ENCODE results near the gene ARID5B.

The ARID5B gene

DNA sequence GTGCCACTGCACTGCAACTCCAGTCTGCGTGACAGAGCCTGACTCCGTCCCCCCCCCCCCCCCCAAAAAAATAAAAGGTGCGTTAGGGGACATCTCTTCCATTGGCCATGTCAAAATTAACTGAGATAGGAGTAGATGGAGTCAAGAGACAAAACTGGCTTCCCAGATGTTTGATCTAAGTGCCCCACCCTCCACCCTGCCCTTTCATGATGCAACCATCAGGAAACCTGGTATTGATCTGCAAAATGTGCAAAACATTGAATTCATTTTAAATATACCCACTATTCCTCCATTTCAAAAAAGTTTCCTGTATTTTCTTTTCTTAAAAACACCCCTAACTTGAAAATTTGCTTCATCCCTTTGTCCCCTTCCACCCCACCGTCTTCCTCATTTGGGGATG is 17.5 kb downstream of the ARID5B start:
- no peaks in the 10 kb centered on the region for H3K4me1 ChIP-seq (ENCODE audit: control insufficient read depth, insufficient read depth, low read length)
- no peaks in the 10 kb centered on the region for H3K9me3 ChIP-seq (ENCODE audit: control insufficient read depth, low read length)
- no peaks in the 10 kb centered on the region for H3K36me3 ChIP-seq (ENCODE audit: control insufficient read depth, insufficient read depth, low read length)
- no peak overlapping the region for H3K4me3 ChIP-seq (ENCODE audit: insufficient read depth, low read depth, low read length)
- no peak overlapping the region for H3K27ac ChIP-seq (ENCODE audit: insufficient read depth, low read depth, low read length, poor library complexity, severe bottlenecking)
- 89 to 100% methylated on average over 2 to 4 of the region's 4 CpGs for WGBS, 2 experiments
- no peaks in the 10 kb centered on the region for H3K27me3 ChIP-seq (ENCODE audit: control insufficient read depth, insufficient read depth, low read length, poor library complexity, severe bottlenecking)

DNA sequence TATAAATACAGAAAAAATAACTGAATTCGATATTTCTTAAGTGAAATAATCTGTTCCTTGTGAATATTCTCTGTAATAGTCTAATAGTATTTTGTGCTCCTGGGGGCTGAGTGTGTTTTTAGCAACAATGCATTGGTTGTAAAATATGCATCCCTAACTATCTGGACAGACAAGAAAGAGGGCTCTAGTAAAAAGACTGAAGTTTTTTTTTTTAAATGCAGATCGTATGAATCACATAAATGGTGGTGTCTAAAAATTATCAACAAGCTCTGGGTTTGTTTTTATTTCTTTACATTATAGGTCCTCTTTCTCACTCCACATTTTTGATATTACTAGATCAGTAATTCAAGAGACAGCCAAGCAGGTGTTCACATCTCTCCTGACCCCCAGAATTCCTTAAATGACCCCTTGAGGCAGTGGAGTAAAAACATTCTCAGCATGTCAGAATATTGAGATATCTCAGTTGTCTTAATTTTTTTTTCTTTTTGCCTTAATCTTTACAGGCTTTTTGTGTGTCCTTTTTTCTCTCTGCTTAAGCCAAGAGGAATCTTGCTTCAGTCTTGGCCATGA is 18.2 kb downstream of the ARID5B start:
- Histone ChIP-seq H3K36me3 (ENCODE audit: control insufficient read depth, insufficient read depth, low read length) (no peaks in the 10 kb centered on the region), H3K4me3 (ENCODE audit: insufficient read depth, low read depth, low read length) (no peak overlapping the region), H3K9me3 (ENCODE audit: control insufficient read depth, low read length) (no peaks in the 10 kb centered on the region), H3K27me3 (ENCODE audit: control insufficient read depth, insufficient read depth, low read length, poor library complexity, severe bottlenecking) (no peaks in the 10 kb centered on the region), H3K4me1 (ENCODE audit: control insufficient read depth, insufficient read depth, low read length) (no peaks in the 10 kb centered on the region), H3K27ac (ENCODE audit: insufficient read depth, low read depth, low read length, poor library complexity, severe bottlenecking) (no peak overlapping the region)
- WGBS, 2 experiments = 96 to 100% methylated on average over 1 to 2 of the region's 2 CpGs

DNA sequence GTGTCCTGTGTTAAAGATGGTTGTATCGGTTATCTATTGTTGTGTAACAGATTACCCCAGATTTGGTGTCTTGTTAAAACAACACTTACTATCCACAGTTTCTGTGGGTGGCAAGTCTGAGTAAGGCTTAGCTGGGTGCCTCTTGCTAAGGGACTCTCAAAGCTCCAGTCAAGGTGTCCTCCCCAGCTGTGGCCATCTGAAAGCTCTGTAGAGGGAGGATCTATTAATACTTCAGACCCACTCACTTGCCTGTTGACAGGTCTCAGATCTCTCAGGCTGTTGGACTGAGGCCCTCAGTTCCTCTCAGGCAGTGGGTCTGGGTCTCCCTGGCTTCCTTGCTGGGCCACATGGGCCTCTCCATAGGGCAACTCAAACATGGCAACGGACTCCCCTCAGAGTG is 19.6 kb downstream of the ARID5B start:
- no peaks in the 10 kb centered on the region for H3K9me3 ChIP-seq (ENCODE audit: control insufficient read depth, low read length)
- H3K4me3 ChIP-seq (ENCODE audit: insufficient read depth, low read depth, low read length) = no peak overlapping the region
- no peaks in the 10 kb centered on the region for H3K36me3 ChIP-seq (ENCODE audit: control insufficient read depth, insufficient read depth, low read length)
- no peaks in the 10 kb centered on the region for H3K4me1 ChIP-seq (ENCODE audit: control insufficient read depth, insufficient read depth, low read length)
- WGBS, 2 experiments = 88 to 92% methylated on average over 1 of the region's 2 CpGs
- no peak overlapping the region for H3K27ac ChIP-seq (ENCODE audit: insufficient read depth, low read depth, low read length, poor library complexity, severe bottlenecking)
- no peaks in the 10 kb centered on the region for H3K27me3 ChIP-seq (ENCODE audit: control insufficient read depth, insufficient read depth, low read length, poor library complexity, severe bottlenecking)

DNA sequence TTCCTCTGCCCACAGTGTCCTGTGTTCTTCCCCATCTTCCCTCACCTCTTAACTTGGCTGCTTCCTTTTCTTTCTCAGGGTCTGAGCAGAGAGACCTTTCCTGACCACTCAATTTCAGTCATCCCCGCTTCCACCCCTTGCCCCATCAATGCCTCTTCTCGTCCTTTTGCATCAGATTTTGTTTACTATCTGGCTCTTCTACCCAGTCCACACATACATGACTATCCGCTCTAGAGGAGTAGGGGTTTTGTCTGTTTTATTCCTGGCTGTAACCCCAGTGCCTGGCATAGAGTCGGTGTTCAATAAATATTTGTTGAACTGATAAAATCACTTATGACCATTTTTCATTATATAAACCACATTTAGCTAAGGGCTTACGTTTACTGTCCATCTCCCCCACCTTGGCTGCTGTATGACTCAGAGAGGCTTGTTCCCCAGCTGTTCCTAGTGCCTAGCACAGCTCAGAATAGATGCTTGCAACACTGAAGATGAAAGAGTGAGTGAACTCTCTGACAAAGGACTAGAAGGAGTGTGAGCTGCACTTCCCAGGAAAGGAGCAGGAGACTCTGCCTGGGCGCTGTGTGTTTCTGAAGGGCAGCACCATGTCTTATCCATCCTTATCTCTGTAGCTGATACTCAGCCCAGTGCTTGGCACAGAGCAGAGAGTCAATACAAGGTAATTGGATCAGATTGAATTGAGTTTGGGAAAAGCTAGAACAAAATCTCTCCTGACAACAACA is 21.9 kb downstream of the ARID5B start:
- no peak overlapping the region for H3K27ac ChIP-seq (ENCODE audit: insufficient read depth, low read depth, low read length, poor library complexity, severe bottlenecking)

DNA sequence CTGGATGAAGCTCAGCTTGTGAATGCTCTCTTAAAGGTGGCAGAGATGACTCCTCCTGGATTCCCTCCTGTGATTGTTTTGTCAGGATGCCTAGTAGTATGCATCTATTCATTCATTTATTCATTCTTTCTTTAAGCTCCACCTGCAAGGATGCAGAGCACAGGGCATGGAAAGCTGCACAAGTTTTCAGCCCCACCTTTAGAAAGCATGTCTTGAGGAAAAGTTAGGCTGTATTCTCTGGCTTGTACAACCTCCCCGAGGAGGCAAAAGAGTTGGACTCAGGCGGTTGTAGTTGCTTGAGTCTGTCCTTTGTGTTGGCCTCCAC is 22.4 kb downstream of the ARID5B start:
- Histone ChIP-seq H3K36me3 (ENCODE audit: control insufficient read depth, insufficient read depth, low read length) (no peaks in the 10 kb centered on the region), H3K4me1 (ENCODE audit: control insufficient read depth, insufficient read depth, low read length) (no peaks in the 10 kb centered on the region), H3K4me3 (ENCODE audit: insufficient read depth, low read depth, low read length) (no peak overlapping the region), H3K27ac (ENCODE audit: insufficient read depth, low read depth, low read length, poor library complexity, severe bottlenecking) (no peak overlapping the region), H3K27me3 (ENCODE audit: control insufficient read depth, insufficient read depth, low read length, poor library complexity, severe bottlenecking) (no peaks in the 10 kb centered on the region), H3K9me3 (ENCODE audit: control insufficient read depth, low read length) (no peaks in the 10 kb centered on the region)
- 77 to 83% methylated on average over 2 of the region's 2 CpGs for WGBS, 2 experiments

More for the DNA sequence above, 21.9 kb downstream of the ARID5B start:
- Histone ChIP-seq H3K4me1 (ENCODE audit: control insufficient read depth, insufficient read depth, low read length) (no peaks in the 10 kb centered on the region), H3K27me3 (ENCODE audit: control insufficient read depth, insufficient read depth, low read length, poor library complexity, severe bottlenecking) (no peaks in the 10 kb centered on the region), H3K9me3 (ENCODE audit: control insufficient read depth, low read length) (no peaks in the 10 kb centered on the region), H3K4me3 (ENCODE audit: insufficient read depth, low read depth, low read length) (no peak overlapping the region), H3K36me3 (ENCODE audit: control insufficient read depth, insufficient read depth, low read length) (no peaks in the 10 kb centered on the region)
- 92 to 95% methylated on average over 4 to 5 of the region's 6 CpGs for WGBS, 2 experiments

DNA sequence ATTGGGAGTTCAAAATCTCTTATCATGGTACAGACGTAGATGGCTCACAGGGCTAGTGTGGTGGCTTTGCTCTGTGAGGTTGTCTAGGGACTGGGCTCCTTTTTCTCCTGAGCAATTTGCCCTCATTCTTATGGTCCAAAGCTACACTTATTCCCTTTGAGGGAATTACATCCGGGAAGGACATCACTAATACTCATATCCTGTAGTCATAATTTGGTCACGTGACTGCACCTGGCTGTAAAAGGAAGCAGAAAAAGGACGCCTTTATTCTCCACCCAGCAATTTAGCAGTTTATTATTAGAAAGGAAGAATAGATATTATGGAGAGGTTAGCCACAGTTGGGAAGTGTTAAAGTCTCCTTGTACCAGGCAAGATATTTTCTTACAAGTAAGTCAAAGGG is 28.1 kb downstream of the ARID5B start:
- Histone ChIP-seq H3K9me3 (ENCODE audit: control insufficient read depth, low read length) (no peaks in the 10 kb centered on the region), H3K27ac (ENCODE audit: insufficient read depth, low read depth, low read length, poor library complexity, severe bottlenecking) (no peak overlapping the region), H3K27me3 (ENCODE audit: control insufficient read depth, insufficient read depth, low read length, poor library complexity, severe bottlenecking) (no peaks in the 10 kb centered on the region), H3K4me3 (ENCODE audit: insufficient read depth, low read depth, low read length) (no peak overlapping the region), H3K36me3 (ENCODE audit: control insufficient read depth, insufficient read depth, low read length) (no peaks in the 10 kb centered on the region), H3K4me1 (ENCODE audit: control insufficient read depth, insufficient read depth, low read length) (no peaks in the 10 kb centered on the region)
- 80 to 93% methylated on average over 3 to 4 of the region's 4 CpGs for WGBS, 2 experiments

DNA sequence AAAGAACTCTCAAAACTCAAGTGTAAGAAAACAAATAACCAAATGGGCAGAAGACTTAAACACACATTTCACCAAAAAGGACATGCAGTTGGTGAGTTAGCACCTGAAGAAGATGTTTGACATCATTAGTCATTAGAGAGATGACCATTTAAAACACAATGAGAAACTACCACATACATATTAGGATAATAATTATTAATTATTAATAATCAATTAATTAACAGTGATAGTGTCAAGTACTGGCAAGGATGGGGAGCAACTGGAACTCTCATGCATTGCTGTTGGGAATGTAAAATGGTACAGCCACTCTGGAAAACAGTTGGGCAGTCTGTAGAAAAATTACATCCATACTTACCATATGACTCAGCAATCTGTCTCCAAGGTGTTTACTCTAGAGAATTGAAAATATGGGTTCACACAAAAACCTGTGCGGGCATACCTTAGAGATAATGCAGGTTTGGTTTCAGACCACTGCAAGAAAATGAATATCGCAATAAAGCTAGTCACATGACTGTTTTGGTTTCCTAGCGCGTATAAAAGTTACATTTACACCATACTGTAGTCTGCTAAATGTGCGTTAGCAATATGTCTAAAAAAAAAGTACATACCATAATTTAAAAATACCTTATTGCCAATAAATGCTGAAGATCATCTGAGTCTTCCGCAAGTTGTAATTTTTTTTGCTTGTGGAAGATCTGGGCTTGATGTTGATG is 30.3 kb downstream of the ARID5B start:
- H3K27ac ChIP-seq (ENCODE audit: insufficient read depth, low read depth, low read length, poor library complexity, severe bottlenecking) = no peak overlapping the region
- no peaks in the 10 kb centered on the region for H3K27me3 ChIP-seq (ENCODE audit: control insufficient read depth, insufficient read depth, low read length, poor library complexity, severe bottlenecking)
- WGBS, 2 experiments = 76 to 86% methylated on average over 5 to 6 of the region's 6 CpGs

DNA sequence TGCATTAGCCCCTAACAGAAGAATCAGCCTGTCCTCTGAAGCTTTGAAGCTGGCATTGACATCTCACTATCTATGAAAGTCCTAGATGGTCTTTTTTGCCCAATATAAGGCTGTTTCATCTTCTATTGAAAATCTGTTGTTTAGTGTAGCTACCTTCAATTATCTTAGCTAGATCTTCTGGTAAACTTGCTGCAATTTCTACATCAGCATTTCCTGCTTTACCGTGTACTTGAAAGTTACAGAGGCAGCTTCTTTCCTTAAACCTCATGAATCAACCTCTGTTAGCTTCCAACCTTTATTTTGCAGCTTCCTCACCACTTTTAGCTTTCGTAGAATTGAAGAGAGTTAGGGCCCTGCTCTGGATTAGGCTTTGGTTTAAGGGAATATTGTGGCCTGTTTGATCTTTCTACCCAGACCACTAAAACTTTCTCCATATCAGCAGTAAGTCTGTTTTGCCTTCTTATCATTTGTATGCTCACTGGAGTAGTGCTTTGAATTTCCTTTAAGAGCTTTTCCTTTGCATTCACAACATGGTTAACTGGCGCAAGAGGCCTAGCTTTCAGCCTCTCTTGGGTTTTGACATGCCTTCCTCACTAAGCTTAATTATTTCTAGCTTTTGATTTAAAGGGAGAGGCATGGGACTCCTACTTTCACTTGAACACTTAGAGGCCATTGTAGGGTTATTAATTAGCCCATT is 32.5 kb downstream of the ARID5B start:
- WGBS, 2 experiments = 91 to 94% methylated on average over 2 to 3 of the region's 3 CpGs
- H3K4me3 ChIP-seq (ENCODE audit: insufficient read depth, low read depth, low read length) = no peak overlapping the region
- H3K36me3 ChIP-seq (ENCODE audit: control insufficient read depth, insufficient read depth, low read length) = no peaks in the 10 kb centered on the region
- no peaks in the 10 kb centered on the region for H3K9me3 ChIP-seq (ENCODE audit: control insufficient read depth, low read length)
- no peaks in the 10 kb centered on the region for H3K4me1 ChIP-seq (ENCODE audit: control insufficient read depth, insufficient read depth, low read length)
- H3K27me3 ChIP-seq (ENCODE audit: control insufficient read depth, insufficient read depth, low read length, poor library complexity, severe bottlenecking) = no peaks in the 10 kb centered on the region
- H3K27ac ChIP-seq (ENCODE audit: insufficient read depth, low read depth, low read length, poor library complexity, severe bottlenecking) = no peak overlapping the region

More for the DNA sequence above, 30.3 kb downstream of the ARID5B start:
- H3K4me1 ChIP-seq (ENCODE audit: control insufficient read depth, insufficient read depth, low read length) = no peaks in the 10 kb centered on the region
- no peak overlapping the region for H3K4me3 ChIP-seq (ENCODE audit: insufficient read depth, low read depth, low read length)
- H3K36me3 ChIP-seq (ENCODE audit: control insufficient read depth, insufficient read depth, low read length) = no peaks in the 10 kb centered on the region
- H3K9me3 ChIP-seq (ENCODE audit: control insufficient read depth, low read length) = no peaks in the 10 kb centered on the region

DNA sequence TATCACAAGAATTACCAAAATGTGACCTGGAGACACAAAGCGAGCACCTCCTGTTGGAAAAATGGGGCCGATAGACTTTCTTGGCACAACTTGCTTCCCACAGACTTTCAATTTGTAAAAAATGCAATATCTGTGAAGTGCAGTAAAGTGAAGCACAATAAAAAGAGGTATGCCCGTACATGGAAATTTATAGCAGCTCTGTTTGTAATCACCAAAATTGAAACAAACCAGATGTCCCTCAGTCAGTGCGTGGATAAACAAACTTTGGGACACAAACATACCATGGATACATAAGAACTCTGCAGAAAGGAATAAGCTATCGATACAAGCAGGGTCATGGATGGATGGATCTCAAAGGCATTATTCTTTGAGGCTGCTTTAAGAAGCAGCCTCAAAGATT is 33.6 kb downstream of the ARID5B start:
- Histone ChIP-seq H3K9me3 (ENCODE audit: control insufficient read depth, low read length) (no peaks in the 10 kb centered on the region), H3K27ac (ENCODE audit: insufficient read depth, low read depth, low read length, poor library complexity, severe bottlenecking) (no peak overlapping the region), H3K4me1 (ENCODE audit: control insufficient read depth, insufficient read depth, low read length) (no peaks in the 10 kb centered on the region), H3K27me3 (ENCODE audit: control insufficient read depth, insufficient read depth, low read length, poor library complexity, severe bottlenecking) (no peaks in the 10 kb centered on the region), H3K4me3 (ENCODE audit: insufficient read depth, low read depth, low read length) (no peak overlapping the region), H3K36me3 (ENCODE audit: control insufficient read depth, insufficient read depth, low read length) (no peaks in the 10 kb centered on the region)
- 95 to 96% methylated on average over 5 of the region's 5 CpGs for WGBS, 2 experiments

DNA sequence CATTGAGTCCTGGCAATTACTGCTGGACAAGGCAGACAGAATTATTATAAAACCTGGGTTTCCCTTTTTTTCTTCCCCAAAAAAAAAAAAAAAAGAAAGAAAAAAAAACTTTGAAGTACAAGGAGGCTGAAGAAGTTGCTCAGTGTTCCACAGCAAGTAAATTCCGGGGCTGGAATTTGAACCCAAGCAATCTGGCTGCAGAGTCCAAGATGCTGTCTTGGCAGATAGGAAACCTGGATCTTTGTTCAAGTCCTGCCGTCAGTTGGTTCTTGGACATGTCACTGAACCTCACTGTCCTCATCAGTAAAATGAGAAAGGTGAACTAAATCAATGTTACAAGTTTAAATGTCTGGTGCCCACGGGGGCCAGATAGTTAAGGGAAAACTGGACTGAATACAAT is 35.3 kb downstream of the ARID5B start:
- WGBS, 2 experiments = 64 to 65% methylated on average over 3 of the region's 3 CpGs
- H3K4me1 ChIP-seq (ENCODE audit: control insufficient read depth, insufficient read depth, low read length) = no peaks in the 10 kb centered on the region
- no peaks in the 10 kb centered on the region for H3K27me3 ChIP-seq (ENCODE audit: control insufficient read depth, insufficient read depth, low read length, poor library complexity, severe bottlenecking)
- no peaks in the 10 kb centered on the region for H3K36me3 ChIP-seq (ENCODE audit: control insufficient read depth, insufficient read depth, low read length)
- no peak overlapping the region for H3K27ac ChIP-seq (ENCODE audit: insufficient read depth, low read depth, low read length, poor library complexity, severe bottlenecking)
- no peaks in the 10 kb centered on the region for H3K9me3 ChIP-seq (ENCODE audit: control insufficient read depth, low read length)
- no peak overlapping the region for H3K4me3 ChIP-seq (ENCODE audit: insufficient read depth, low read depth, low read length)
